Fibroblast of pulmonary artery (primary cell): Measurements from ENCODE around the gene SRF.
A peak's percentile ranks its signal among the peaks of the same experiment; 100 is the strongest.

ENCODE experiments used
- DNase-seq: peaks from one replicate; pipeline ENCODE4 v3.0.0-alpha.2; 2010; ENCODE audit warnings: low read depth
- H3K4me3 ChIP-seq: replicated peaks from 2 replicates; pipeline ENCODE4 v1.5.1; 2011; ENCODE audit warnings: low read depth, mild to moderate bottlenecking, control low read depth, low read length, moderate library complexity
- CTCF ChIP-seq: IDR thresholded peaks from 2 replicates; pipeline ENCODE4 v1.5.1; 2011; ENCODE audit warnings: mild to moderate bottlenecking, control low read depth, low read length, inconsistent platforms; ENCODE audit errors: missing control alignments

SRF gene

DNA sequence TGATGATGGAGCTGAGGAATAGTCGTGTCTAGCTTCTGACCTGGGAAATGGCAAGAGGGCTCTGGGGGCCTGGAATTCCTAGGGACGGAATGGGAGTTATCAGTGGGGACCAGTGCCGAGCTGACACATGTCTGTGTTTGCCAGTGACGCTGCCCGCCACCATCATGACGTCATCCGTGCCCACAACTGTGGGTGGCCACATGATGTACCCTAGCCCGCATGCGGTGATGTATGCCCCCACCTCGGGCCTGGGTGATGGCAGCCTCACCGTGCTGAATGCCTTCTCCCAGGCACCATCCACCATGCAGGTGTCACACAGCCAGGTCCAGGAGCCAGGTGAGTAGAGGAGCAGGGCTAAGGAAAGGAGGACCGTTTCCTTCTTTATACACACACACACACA lies 7.1 kb downstream of the SRF start:
- no peak overlapping the region for H3K4me3 ChIP-seq
- TF ChIP-seq CTCF = no peak
- DNase-seq = no peak

DNA sequence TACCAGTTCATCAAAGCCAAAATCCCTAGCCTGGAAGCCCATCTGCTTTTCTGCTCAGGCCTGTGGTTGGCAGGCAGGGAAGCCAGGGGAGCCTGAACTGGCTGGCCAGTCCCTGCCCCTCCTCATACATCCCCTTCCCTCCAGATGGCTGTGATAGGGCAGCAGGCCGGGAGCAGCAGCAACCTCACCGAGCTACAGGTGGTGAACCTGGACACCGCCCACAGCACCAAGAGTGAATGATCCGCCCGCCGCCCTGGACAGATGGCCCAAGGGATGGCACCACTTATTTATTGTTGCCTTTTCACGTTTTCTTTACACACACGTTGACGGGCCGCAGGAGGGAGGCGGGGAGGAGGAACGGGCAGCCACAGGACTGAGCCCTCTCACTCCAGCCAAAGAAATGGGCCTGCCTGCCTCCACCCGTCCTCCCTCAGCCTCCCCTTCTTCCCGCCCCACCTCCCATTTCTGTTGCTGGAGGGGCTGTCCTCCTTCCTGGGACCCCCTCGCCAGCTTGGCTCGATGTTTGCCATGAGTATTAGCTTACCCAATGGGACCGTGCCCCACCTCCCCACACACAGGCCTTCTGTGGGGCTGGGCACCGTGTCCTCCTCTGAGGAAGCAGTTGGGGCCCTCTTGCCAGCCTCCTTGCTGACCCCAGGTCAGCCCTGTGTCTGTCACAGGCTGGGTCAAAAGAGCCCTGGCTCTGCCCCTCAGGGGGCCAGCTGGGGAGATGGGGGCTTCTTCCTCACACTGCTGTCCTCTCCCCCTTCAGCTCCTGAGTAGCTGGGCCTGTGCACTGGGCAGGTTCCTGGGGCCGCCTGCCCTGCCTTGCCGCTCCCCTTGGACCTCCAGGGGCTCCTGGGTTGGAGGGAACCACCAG lies 8.1 kb downstream of the SRF start:
- DNase-seq = no peak
- no peak overlapping the region for H3K4me3 ChIP-seq
- no peak for TF ChIP-seq CTCF

DNA sequence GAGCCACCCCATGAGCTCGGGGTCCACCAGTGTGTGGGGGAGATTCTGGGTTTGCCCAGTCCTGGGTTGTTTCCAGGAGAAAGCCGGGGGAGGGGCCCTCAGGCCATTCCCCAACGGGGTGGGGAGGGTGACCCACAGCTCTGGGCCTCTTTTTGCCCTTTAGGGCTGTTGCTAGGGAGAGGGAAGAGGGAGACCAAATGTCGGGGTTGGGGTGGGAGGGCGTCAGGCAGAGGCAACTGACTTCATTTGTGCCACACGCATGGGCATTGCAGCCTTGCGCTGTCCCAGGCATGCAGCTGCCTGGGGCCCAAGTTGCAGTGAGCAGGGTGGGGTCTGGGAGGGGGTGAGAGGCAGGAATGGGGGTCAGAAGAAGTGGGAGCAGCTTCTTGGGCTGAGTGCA lies 9.0 kb downstream of the SRF start:
- TF ChIP-seq CTCF = no peak
- no peak overlapping the region for H3K4me3 ChIP-seq
- no peak for DNase-seq

- no peak overlapping the region for H3K4me3 ChIP-seq
- DNase-seq = no peak
- no peak for TF ChIP-seq CTCF
Measured at GRCh38 chr6:43180985-43181384, 9.9 kb downstream of the SRF start.

DNA sequence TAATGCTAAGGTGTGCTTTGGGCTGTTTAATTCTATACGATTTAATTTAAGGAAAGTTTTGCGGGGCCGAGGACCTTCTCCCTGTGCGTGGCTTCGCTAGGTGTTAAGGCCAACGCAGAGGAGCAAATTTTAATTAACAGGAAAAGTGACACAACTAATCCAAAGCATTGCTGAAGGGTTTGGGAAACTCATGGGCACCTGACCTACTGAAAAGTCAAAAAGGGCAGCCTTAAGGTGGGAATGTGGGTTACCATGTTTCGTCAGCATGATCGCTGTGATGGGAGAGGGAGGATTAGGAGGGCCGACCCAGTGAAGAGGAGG lies 10.5 kb downstream of the SRF start:
- no peak for DNase-seq
- H3K4me3 ChIP-seq = peak overlapping the region; percentile 84
- TF ChIP-seq CTCF = no peak

- peak; percentile 72 for DNase-seq
- no peak for TF ChIP-seq CTCF
- H3K4me3 ChIP-seq = peak within 1 kb of the TSS; percentile 84
Measured at GRCh38 chr6:43181942-43182860, 11.1 kb downstream of the SRF start, which contains the start of gene CUL9. Gene CUL9 (plus strand): TSS chr6:43182196. CDS start chr6:43184311, 2,115 bp downstream.
